Measurements from ENCODE around the gene SLC7A10.
"Not testable (repeated sequence)": the region's sequence is repeated elsewhere in the genome, so short reads cannot be mapped to it uniquely, and the experiment has no call there.

Gene SLC7A10

GRCh38 chr19:33193269-33193864 is 32.3 kb downstream of the SLC7A10 start:
- no peak overlapping the region for H3K27ac ChIP-seq
- no peak for DNase-seq (ENCODE audit: low spot score)
- POLR2A ChIA-PET (ENCODE audit: low non-redundant PET), result no interaction called here
- TF ChIP-seq CTCF (conservative IDR thresholded peaks at IDR 0.05; ENCODE audit: low read depth), result no peak
- CTCF ChIA-PET, result interaction anchor here (0.6 kb wide), 1 partner anchor 48 kb away, joined by 4 read pairs; no protein-coding TSS in a partner anchor

GRCh38 chr19:33192010-33192409 is 33.6 kb downstream of the SLC7A10 start:
- ChIA-PET POLR2A (ENCODE audit: low non-redundant PET) (no interaction called here), CTCF (no interaction called here)
- no peak overlapping the region for H3K27ac ChIP-seq
- no peak for DNase-seq (ENCODE audit: low spot score)
- TF ChIP-seq CTCF (conservative IDR thresholded peaks at IDR 0.05; ENCODE audit: low read depth), result no peak

- no peak for TF ChIP-seq CTCF (conservative IDR thresholded peaks at IDR 0.05; ENCODE audit: low read depth)
- DNase-seq (ENCODE audit: low spot score), result no peak
- H3K27ac ChIP-seq, result no peak overlapping the region
- CTCF ChIA-PET, result no interaction called here
- POLR2A ChIA-PET (ENCODE audit: low non-redundant PET), result no interaction called here
Measured at GRCh38 chr19:33191501-33191900, 34.1 kb downstream of the SLC7A10 start.

- H3K27ac ChIP-seq; DNase-seq (ENCODE audit: low spot score); CTCF ChIA-PET; POLR2A ChIA-PET (ENCODE audit: low non-redundant PET): not testable (repeated sequence)
Measured at GRCh38 chr19:33191092-33191491, 34.6 kb downstream of the SLC7A10 start.

DNA sequence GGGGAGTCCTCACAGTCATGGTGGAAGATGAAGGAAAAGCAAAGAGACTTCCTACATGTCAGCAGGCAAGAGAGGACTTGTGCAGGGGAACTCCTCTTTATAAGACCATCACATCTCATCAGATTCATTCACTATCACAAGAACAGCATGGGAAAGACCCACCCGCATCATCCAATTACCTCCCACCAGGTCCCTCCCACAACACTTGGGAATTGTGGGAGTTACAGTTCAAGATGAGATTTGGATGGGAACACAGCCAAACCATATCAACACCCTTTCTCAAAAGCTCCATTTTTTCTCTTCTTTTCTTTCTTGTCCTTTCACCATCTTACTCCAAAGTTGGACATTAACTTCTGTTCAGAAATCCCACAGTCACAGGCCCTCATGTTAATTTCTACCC is 36.2 kb downstream of the SLC7A10 start:
- no peak overlapping the region for H3K27ac ChIP-seq
- CTCF ChIA-PET, result interaction anchor here (0.5 to 0.6 kb wide), 2 partner anchors 76 to 289 kb away, joined by 3 to 5 read pairs; no protein-coding TSS in a partner anchor
- no peak for DNase-seq (ENCODE audit: low spot score)
- POLR2A ChIA-PET (ENCODE audit: low non-redundant PET), result no interaction called here
- TF ChIP-seq CTCF (conservative IDR thresholded peaks at IDR 0.05; ENCODE audit: low read depth), result no peak

DNA sequence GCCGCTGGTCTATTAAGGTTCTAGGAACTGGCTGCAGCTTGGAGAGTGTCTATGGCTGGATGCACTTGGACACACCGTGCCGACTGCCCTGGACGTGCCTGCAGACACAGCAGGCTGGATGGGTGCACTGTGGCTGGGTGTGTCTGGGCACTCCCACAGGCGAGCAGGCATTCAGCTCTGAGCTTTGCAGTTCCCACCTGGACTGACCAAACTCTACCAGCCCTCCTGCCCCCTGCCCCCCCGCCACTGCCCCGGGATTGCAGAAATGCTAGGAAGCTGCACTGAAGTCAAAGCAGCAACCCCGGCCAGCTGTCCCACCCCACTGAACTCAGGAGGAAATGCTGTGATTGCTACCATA is 38.5 kb downstream of the SLC7A10 start:
- POLR2A ChIA-PET (ENCODE audit: low non-redundant PET), result interaction anchor here (0.7 kb wide), 1 partner anchor 46 kb away, joined by 3 read pairs; no protein-coding TSS in a partner anchor
- no peak for TF ChIP-seq CTCF (conservative IDR thresholded peaks at IDR 0.05; ENCODE audit: low read depth)
- CTCF ChIA-PET, result interaction anchor here (0.7 kb wide), 1 partner anchor 1119 kb away, joined by 4 read pairs; no protein-coding TSS in a partner anchor
- DNase-seq (ENCODE audit: low spot score), result no peak
- no peak overlapping the region for H3K27ac ChIP-seq

- TF ChIP-seq CTCF (conservative IDR thresholded peaks at IDR 0.05; ENCODE audit: low read depth), result no peak
- POLR2A ChIA-PET (ENCODE audit: low non-redundant PET), result interaction anchor here (0.7 kb wide), 1 partner anchor 46 kb away, joined by 3 read pairs; no protein-coding TSS in a partner anchor
- DNase-seq (ENCODE audit: low spot score), result no peak
- CTCF ChIA-PET, result no interaction called here
- no peak overlapping the region for H3K27ac ChIP-seq
Measured at GRCh38 chr19:33186431-33187182, 39.0 kb downstream of the SLC7A10 start.
